Mesenteric fat pad (tissue), 1 donor: ENCODE results near the gene NR6A1. TPM values are rescaled to one million over a fixed set of nuclear protein-coding genes. Genes with fewer than 3 reads are reported as not detected.

Source experiments
- DNase-seq: peaks from one replicate; pipeline ENCODE4 v3.0.0-alpha.2; 2020; ENCODE audit warnings: low spot score
- total RNA-seq: library from RNA; stranded (reverse); fragmentation: NEBNext Ultra II Directional; extraction: Animal tissue kit (Norgen Biotek cat#: 25700); gene quantifications from one replicate; pipeline ENCODE4 v1.2.1, GENCODE V29; 2021
- donor health status: DM: yes; HTN: yes; CAD: no.

Gene NR6A1
- total RNA-seq, 1 donor from 2014 or later, result 0.64 TPM

DNA sequence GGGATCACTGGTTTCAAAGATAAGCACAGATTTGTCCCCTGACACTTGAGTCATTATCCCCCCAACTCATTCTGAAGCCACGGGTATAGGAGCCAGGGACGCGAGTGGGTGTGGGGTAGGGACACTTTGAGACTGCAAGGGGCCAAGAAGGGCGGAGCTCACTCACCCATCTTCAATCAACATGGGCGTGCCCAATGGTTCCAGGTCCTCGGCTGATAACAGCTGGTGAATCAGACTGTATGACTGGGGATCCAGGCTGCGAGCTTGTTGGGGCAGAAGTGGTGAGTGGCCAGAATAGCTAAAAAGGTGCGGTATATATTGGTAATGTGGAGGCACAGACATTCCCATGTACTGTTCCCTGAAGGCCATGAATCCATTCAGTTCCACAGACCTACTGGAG, 233.2 kb downstream of the NR6A1 start:
- no peak for DNase-seq

DNA sequence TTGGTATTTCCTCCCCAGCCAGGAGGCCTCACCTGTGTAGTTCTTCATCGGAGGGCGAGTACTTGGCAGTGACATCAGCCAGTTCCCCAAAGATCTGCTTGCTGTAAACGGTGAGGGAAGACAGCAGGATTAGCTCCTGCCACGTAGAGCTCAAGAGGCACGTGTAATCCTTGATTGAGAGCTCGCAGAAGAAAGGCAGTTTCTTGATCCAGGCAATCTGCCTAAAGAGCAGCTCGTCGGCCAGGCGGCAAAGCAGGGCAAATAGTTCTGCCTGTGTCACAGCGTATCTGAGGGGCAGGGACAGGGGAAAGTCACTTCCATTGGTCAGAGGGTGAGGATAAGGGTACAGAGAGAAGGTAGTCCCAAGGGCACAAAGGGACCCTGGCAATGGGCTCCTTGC, 235.3 kb downstream of the NR6A1 start:
- DNase-seq, result no peak

DNA sequence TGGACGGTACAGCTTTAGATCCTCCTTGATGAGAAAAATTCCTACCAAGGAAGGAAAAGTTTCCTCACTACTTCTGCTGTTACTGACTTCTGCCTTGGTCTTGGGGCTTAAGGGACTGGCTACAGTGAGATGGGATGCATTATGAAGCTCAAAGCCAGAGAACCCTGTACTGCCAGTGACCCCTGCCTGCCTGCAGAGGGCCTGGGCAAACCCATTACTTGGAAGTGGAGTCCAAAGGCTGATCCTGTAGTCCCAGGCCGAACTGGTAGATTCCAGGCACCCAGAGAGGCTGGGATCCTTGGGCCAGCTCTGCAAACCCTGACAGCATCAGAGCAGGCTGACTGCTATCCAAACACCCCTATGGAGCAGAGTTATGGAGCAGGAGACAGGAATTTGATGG, 238.2 kb downstream of the NR6A1 start:
- DNase-seq, result no peak

DNA sequence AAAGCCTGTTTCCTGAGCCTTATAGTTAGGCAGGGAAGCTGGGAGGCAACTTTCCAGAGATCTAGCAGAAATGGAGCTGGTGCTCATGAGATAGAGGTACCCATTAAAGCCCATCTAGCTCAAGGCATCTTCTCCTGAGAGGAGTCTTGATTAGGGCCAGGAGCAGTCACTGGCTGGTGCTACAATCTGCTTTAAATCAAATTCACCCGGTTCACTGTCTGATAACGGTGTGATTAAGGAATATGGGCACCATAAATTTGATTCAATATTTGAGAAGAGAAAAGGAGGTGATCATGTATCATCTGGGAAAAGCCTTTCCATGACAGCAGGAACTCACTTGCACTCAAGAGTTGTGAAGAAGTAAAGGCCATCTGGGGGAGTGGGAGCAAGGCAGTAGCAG, 240.0 kb downstream of the NR6A1 start:
- no peak for DNase-seq

DNA sequence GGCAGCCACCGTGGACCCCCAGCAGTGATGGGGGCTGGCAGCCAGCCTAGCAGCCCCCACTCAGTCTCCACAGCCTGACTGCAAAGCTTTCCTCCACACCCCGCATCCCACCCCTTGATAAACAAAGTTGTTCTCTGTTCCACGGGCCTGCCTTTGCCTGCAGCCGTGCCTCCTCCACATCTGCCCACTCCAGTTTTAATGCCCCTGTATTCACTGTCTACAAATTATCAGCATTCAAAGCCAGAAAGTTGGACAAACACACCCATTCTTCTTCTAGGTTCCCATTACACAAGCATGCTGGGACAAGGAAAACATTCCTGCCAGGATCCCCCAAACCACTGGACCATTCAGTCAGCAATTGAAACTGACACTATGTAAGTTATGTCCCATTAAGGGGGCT, 240.9 kb downstream of the NR6A1 start:
- no peak for DNase-seq

DNA sequence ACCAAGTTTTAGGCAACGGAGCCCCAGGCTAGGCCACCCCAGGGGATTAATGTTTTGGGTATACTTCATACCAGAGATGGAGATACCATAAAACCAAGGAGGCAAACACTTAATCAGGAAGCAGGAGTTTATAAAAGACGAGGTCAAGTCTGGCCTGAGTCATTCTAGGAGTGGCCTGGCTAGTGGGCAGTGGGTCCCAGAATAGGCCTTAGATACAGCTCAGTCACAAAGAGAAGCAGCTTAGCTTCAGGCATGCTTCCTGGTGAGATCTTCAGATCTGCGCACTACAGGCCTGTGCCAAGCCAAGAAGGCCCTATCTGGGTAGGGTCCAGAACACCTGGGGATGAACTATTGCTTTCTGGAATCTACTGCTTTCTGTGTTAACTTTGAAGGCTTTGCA, 243.3 kb downstream of the NR6A1 start:
- no peak for DNase-seq

DNA sequence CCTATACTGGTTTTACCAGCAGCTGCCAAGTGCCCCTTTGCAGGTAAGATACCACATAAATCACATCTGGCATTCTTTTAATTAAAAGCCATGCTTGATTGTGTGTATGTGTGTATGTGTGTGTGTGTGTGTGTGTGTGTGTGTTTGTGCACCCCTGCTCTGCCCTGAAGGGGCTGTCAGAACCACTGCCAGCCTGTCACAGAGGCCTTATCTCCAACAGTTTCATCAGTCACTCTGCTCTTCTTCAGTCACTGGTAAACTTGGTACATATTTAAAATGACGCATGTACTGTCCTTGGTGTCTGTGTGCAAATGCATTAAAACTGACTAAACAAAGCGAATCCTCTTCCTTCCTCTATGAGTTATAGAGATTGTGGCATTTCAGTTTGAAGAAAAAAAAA, 244.9 kb downstream of the NR6A1 start:
- no peak for DNase-seq

DNA sequence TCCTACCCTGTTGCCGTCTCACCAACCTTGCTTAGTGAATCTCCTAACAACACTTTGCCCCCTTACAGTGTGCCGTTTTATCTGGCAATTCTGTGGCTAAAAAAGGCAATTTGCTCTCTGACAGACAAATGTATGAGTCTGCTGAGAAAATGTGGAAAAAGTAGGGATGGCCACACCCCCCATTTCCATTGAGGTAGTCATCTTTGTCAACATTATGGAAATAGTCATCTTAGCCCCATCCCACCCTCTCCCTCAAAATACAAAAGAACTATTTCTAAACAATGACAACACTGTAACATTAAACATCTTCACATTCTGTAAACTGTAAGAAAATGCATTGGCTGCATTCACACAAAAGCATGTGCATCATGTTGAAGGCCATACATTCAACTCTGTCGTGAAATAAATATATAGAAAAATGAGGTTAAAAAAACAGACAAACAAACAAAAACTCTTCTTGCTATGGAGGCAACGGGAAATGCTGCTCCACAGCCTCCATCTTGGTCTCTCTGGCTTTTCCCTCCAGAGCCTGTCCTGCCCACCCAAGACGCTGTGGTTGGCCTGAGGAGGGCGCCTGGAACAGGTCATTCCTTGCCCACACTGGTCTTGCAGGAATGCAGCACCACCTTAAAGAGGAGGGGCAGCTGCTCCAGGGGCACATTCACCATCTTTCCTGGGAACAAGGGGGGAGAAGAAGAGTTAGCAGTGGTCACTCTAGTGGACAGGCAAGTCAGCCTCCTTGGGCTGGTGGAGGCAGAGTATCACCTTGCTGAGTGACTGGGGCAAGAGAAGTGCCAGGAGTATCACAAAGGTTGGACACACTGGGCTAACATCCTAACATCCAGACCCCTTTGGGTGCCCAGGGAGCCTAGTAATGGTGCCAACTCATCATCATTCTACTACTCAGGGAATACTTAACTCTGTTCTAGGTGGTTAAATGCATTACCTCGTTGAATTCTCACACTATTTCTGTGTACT, 248.7 kb downstream of the NR6A1 start:
- DNase-seq, result no peak

DNA sequence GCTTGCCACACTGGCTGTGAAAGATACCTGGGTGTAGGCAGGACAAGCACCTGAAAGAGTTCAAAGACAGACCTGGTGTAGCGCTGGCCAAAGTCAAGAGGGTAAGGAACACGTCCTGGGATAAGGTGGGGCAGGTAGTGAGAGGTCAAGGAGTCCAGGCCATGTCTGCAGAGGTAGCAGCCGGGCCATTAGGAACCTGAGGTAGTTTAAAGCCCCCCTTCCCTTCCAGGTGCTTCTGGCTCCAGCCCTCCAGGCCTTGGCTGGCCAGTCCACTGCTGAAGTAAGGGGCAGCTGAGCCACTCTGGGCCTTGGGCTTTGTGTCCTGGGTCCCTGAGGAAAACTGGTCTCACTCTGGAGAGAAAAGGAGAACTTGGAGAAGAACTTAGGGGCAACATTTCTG, 250.0 kb downstream of the NR6A1 start:
- no peak for DNase-seq

DNA sequence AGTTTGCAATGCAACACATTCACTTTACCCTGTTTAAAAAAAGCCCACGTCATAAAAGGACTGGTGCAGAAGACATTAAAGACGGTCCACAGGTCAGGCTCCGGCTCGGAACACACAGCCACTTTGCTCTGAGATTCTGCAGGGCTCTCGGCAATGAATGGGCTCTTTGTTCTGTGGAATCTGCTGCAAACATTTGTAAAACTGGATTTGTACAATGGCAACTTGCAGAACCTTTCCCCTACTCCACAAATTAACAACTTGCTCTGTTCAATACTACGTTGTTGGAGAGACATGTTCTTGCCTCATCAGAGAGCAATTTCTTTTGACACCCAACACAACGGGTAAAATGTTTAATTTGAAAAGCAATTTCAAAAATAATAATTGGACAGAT, 250.9 kb downstream of the NR6A1 start:
- no peak for DNase-seq

DNA sequence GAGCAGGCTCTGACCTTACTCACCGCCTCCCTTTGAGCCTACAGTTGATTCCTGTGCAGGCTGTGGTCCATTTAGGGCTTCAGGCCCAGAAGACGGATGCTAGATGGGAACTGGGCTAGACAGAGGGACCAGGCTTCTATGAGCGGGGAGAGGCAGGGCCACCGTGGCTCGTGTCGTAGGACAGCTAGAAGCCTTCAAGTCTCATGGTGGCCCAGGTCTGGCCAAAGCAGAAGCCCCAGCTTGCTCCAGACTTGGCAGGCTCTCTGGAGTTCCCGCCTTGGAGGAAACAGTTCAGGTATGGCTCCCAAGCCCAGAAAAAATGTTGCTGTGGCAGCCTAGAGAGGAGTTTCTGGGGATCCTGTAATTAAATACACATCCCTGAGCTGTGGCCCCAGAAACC, 253.0 kb downstream of the NR6A1 start:
- DNase-seq, result peak; percentile 71

DNA sequence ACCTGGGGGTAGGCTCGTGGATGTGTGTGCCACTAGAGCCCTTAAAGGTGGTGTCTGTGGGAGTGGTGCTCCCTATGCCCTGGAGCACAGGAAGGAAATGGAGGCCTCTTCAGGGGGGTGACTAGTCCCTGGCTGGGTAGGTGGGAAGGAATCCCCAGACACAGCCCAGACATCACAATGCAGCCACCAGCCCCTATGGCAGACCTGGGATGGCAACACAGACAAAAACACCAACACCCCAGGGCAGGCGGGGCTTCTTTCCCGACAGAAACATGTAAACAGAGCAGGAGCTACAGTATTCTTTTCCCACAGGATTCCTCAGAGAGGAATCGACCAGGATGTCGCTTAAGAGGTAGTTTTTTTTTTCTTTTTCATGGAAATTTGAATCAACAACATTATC, 253.5 kb downstream of the NR6A1 start:
- DNase-seq, result no peak

DNA sequence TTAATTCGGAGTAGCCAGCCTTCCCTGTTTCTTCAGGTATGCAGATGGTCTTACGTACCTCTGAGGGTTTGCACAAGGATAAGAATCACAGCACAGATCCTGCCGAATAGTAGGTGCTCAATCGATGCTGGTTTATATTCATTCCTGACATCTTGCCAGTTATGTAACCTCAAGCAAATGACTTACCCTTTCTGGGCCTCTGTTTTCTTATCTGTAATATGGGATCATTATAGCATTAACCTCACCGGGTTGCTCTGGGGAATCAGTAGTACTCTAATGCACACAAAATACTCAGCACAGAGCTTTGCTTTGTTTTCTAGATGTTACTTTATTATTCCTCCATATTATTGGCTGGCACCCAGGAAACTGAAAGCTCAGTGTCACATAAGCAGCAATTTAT, 256.2 kb downstream of the NR6A1 start:
- no peak for DNase-seq

DNA sequence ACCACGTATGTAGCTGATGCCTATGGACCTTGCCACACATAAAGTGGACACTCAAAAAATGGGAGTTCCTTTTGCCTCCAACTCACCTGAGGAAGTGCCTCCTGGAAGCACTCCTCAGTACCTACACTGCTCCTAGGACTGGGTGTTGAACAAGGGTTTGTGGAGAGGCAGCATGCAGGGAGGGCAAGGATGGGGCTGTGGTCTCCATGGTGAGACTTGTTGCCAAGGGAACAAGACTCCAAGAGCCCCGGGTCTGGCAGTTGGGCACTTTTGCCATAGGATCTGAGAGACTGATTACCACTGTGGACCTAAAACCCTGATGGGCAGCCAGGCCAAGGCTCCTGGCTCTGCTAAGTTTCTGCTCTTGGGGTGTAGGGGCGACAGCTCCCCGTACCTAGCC, 257.0 kb downstream of the NR6A1 start:
- no peak for DNase-seq

DNA sequence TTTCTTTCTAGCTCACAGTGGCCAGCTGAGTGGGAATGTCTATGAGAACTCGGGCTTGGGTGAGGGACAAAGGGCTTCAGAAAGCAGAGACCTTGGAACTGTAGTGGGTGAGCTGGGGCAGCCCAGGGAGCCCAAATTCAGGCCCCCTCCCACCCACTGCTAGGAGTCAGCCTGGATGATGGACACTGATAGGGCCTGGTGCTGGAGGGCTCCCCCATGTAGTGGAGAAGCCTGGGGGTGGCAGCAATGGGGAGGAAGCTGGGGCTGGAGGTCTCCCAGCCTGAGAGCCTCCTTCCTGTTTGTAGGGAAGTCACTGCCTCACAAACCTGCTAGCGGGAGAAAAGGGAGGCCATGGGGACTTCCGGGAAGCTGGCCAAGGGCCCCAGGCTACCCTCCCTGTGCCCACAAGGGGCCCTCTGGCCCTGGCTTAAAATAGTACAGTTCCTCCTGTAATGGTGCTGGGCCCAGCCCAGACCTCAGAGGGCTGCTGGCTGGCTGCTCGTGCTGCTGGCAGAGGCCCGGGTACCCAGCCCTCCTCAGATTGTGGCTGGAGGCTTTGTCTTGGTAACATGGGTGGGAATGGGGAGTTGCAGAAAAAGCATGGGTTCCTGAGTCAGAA, 257.6 kb downstream of the NR6A1 start:
- DNase-seq, result no peak

DNA sequence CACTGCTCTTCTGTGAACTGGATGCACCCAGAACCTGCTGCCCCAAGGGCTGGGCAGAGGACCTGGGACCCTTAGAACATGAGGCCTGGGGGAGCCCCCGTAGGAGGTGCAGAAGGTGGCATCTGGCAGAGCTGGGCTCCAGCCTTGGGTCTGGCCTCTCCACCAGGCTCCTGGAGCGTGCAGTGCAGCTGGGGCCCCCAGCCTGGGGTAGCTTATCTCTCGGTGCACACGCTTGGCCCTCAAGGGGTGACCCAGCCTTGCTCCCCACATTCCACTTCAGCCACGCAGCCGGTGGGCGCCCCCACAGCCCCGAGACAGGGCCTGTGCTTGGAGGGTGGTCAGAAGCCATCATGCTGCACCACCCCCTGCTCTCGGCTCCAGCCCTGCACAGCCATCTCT, 258.3 kb downstream of the NR6A1 start:
- no peak for DNase-seq

DNA sequence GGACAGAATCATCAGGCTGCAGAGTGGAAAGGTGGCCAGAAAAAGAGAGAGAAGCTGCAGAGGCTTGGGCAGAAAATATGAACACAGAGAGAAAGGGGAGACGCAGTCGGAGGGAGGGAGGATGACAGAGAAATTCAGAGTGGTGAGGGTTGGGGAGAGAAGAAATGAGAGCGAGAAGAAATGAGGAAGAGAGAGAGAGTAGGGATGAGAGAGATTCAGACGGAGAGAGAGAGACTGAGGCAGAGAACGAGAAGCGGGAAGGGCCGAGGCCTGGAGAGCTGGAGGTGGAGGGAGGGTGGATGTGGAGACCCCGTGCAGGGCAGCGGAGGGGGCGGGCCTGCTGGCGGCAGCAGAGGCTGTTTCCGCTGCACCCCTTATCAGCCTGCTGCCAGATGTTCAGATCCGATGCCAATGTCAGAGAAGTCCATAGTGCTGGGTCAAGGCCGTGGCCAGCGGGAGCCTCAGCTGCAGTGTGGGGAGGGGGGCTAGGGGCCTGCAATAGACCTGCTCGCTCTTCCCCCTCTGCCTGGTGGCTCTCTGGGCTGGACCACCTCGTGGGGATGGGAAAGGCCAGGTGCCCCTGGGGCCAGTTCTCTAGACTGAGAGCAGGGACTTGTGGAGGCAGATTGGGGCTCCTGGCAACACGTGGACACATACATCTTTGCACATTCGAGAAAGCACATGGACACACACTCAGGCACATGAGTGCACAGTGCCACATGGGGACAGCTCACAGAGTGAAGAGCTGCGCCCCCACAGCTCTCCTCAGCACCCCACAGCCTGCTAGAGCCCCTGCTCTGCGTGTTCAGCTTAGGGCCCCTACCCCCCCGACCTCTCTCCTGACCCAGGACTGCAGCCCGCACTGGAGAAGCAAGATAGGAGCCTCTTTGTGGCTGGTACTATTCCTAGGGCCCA, 259.0 kb downstream of the NR6A1 start:
- no peak for DNase-seq

DNA sequence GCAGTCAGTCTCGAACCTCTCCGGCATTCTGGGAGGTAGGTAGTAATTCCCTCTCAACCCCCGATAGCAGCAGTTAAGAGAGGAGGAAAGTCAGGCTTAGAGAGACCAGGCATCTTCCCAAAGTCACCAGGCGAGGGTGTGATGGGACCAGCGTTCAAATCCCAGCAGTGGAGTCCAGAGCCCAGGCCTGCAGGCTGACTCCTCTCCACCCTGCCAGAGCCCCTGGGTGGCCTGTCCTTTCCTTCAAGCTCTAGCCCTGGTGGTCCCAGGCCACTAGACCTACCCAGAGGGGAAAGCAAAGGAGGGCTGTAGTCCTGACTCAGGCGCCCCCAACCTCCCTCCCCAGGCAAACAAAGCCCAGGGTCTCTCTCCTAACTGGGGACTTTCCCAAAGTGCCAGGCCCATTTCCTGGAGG, 259.7 kb downstream of the NR6A1 start:
- no peak for DNase-seq

DNA sequence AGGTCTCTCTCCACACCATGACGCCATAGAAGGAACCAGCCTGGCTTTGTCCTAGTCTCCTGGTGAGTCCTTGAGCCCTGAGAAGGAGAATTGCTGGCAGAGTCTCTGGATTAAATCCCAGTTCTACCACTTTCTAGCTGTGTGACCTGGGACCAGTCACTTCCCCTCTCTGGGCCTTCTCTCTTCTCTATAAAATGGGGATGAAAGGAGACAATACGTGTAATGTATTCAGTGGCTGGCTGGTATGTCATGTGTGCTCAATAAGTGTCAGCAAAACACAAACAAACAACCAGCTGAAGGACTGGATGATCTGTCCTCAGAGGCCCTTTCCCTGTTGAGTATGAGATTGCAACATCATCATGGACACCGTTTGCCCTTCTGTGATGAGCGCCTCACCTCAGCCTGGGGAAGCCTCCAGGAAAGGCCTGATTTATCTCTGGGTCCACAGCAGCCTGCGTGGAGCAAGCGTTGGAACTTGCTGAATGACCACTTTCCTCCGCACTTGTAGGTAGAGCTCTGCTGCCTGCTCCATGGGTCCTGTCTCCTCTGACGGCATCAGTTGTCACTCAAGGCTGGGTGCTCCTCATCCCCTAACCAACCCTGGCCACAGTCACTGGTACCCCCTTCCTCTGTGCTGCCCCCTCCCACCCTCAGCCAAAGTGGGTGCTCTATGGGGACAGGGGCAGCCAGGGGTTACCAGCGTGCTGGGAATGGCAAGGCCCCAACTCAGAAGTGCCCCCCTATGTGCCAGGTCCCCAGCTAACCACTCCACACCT, 260.3 kb downstream of the NR6A1 start:
- DNase-seq, result no peak

DNA sequence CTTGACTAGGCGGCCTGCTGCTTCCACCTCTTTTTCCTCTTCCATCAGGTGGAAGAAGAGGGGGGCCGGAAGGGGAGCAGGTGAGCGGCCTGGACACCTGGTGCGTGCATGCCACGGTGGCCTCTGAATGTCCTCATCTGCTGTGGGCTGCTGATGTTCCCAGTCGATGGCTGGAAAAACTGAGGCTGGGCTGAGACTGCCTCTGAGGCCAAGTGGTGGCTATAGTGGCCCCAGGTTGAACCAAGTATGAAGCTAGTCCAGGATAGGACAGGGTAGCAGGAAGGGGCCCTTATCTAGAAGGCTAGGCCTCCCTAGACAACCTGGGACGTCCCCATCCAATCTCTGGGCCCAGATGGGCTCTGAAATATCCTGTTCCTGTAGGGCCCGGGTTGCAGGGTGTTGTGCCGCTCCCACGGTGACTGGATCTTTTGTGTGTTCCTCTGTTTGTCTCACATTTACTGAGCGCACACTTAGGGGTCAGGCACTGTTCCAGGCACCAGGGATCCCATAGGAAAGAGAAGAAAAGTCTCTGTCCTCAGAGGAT, 263.2 kb downstream of the NR6A1 start:
- DNase-seq, result no peak
